GM21360 (cell line): ENCODE data around the gene SNAP47.

Experiments
- ATAC-seq: cut with Tn5 transposase; IDR thresholded peaks from one replicate; pipeline ENCODE4 v1.9.1; 2021; ENCODE audit warnings: mild to moderate bottlenecking, moderate library complexity; ENCODE audit not compliant: unreplicated experiment

The SNAP47 gene

DNA sequence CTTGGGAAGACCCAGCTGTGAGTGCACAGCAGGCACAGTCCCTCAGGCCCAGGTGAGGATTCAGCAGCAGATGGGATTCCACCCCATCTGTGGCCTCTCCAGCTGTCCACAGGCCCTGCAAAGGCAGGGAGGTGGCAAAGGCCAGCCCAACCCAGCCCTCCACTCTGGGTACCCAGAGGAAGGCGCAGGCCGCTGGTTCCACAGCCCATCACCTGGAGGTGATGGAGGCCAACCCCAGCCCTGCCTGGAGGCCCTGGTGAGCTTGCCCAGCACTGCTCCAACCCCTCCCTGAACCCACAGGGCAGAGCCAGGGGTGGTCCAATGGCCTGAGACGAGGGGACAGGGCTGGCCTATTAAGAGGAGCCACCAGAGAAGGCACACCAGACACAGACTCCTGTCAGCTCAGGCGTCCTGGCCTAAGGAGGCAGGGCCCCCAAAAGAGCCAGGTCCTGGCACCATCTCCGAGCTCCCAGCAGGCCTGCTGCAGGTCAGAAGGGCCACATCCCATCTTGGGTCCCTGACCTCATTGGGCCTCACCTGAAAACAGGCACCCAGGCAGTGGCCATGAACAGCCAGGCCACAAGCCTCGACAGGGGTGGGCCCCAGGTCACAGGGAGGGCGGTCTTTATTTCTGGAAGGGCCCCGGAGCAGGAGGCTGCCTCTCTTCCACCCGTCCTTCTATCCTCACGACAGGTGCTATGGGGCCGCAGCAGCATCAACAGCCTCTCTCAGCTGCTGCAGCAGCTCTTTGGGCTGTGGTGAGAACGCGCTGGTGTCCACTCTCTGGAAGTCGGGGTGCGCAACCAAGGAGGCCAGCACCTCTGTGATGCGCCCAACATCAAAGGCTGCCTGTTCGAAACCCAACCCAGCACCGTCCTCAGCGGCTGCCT is 3.3 kb upstream of the SNAP47 start:
- ATAC-seq: no peak

DNA sequence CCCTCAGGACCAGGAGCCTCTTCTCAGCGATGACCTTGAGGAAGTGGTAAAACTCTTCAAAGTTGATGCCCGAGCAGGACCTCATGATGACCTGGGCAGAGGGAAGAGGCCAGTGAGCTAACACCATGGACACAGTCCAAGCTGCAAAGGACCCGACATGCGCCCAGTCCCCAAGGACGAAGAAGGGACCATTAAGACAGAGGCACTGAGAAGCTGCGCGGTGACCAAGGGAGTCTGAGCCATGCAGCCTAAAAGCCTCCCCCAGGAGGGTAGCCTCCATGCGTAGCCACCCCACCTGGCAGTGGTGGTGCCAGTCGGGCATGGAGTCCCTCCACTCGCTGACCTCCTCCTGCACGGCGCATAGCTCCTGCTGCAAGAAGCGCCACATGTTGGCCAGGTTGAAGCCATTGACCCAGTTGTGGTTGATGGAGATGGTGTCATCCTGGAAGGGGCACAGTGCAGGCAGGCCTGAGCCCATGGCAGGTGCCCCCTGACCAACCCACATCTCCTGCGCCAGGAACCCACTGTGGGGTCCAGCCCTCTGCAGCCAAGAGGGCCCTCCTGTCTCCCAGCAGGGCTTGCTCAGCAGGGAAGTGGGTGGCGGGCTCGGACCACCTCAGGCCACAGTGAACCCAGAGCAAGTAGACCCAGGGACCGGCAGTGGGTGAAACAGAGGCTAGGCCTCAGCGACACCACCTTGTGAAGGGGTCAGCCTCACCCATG is 2.5 kb upstream of the SNAP47 start:
- no peak for ATAC-seq

DNA sequence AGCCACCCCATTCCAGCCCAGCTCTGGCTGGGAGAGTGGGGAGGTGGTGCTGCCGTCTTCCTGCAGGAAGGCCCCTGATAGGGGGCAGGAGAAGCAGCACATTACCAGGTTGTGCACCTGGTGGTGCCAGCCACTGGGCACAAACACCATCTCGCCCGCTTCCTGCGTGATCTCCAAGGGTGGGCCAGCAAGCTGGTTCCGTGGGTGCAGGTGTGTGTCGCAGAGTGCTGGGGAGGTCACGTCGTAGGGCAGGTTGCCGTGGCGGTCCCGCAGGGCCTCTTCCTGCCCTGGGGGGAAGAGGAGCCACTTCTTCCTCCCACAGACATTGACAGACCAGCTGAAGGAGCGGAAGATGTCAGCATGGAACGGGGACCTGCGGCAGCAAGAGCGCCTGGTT is 1.9 kb upstream of the SNAP47 start:
- no peak for ATAC-seq

DNA sequence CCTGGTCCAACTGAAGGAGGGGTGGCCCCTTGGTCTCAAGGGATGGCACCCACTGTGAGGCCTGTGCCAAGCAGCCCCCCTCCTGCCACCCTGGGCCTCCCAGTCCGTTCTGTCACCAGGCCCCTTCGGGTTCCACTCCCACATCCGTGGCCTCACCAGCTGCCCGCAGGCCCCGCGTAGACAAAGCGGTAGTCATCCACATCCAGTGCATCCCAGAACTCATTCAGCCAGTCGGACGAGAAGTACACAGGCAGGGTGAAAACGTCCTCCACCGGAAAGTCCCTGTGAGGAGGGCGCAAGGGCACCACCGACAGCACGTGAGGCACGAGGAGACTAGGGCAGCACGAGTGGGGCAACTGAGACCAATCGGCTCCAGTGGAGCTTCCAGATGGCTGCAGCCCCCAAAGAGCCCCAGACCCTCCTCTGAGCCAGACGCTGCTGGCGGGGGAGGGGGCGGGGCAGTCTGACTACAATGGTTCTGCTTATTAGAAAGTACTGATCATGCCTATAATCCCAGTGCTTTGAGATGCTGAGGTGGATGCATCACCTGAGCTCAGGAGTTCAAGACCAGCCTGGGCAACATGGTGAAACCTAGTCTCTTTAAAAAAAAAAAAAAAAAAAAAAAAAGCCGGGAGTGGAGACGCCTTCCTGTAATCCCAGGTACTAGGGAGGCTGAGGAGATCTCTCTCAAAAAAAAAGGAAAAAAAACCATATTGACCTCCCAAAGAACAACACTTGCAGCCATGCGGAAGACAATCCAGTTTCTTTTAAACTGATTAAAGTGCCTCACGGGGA is 1.3 kb upstream of the SNAP47 start:
- no peak for ATAC-seq

DNA sequence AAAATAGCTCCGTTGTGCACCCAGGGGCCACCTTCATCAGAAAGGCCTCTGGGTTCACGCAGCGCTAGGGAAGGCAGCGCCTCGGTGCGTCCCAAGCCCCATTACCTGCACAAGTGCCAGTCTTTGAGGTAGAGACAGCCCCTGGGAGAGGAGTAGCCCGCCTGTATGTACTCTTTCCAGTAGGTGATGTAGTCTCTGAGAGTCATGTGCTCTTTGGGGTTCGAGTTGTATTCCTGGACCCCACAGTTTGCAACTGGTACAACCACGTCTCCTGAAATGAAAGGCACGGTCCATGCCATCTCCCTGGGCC is 734 bp upstream of the SNAP47 start:
- ATAC-seq: no peak

DNA sequence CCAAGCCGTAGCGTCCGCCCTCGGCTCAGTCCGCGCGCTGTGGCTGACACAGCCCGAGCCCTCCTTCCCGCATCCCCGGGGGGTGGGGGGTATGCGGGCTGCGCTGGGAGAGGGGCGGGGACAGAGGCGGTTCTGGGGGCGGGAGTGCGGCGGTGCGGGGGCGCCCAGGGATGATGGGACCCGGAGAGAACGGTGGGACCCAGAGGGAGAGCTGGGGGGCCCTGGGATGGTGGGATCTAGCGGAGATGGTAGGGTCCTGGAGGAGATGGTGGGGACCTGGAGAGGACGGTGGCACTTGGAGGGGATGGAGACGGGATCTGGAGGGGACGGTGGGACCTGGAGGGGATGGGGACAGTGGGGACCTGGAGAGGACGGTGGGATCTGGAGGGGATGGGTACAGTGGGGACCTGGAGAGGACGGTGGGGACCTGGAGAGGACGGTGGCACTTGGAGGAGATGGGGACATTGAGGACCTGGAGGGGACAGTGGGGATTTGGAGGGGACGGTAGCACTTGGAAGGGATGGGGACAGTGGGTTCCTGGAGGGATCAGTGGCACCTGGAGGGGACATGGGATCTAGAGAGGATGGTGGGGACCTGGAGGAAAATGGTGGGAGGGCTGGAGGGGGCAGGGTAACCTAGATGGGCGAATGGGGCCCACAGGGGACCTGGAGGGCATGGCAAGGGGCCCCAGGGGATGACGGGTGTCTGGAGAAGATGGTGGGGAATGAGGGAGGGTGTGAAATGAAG is 477 bp downstream of the SNAP47 start:
- no peak for ATAC-seq

DNA sequence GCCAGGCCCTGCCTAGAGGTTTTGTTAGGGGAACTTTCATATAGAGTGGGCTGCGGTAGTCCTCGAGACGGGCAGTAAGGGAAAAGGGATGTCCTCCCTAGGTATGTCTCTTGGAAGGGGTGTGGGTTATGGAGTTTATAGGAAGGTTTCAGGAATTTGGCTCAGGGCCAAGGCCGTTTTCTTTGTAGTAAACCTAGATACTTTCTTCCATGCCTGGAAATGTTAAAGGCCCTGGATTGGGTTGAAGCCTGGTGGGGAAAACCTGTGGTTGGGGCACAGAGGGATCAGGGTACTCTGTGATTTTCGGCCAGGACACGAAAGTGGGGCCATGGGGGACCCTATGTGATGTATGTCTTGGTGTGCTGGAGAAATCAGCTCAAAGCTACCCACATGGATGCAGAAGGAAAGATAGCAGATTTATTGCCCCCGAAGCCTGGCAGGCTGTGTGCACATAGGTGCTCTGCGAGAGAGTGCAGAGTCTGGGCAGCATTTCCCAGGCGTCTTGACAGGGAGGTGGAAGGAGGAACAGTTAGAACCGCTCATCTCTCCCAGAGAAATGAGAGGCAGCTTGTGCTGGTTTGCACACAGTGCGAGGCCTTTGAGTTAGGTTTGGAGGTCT is 1.7 kb downstream of the SNAP47 start:
- ATAC-seq: no peak

DNA sequence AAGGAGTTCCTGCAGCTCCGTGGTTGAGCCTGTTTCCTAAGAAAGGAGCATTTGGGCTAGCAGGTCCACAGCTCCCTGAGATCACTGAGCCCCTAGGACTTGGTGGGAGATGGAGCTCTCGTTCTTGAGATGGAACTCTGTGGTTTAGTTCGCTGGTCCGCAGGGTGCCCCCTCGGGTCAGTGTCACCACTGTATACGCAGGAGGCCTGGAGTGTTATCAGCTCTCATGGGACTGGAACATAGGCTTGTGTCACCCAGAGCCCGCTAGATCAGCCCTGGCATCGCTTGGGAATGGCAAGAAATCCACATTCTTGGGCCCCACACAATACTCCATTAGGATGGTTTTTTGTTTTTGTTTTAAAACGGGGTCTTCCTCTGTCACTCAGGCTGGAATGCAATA is 3.6 kb downstream of the SNAP47 start:
- no peak for ATAC-seq

DNA sequence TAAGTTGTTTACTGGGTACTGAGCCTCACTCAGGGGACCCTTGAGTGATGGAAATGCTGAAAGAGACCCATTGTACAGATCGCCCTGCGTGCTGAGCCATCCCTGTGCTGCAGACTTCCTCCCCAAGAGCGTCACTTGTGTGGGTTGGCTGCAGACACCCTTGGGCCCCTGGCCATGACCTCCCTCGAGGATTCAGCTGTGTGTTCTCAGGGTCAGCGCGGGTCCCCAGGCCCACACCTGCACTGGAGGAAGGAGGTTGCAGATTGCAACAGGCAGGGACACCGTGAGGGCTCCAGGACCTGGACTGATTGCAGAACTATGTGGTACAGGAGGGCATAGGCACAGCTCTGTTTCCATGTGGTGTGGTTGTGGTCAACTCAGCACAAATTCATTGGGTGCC is 4.4 kb downstream of the SNAP47 start:
- no peak for ATAC-seq

DNA sequence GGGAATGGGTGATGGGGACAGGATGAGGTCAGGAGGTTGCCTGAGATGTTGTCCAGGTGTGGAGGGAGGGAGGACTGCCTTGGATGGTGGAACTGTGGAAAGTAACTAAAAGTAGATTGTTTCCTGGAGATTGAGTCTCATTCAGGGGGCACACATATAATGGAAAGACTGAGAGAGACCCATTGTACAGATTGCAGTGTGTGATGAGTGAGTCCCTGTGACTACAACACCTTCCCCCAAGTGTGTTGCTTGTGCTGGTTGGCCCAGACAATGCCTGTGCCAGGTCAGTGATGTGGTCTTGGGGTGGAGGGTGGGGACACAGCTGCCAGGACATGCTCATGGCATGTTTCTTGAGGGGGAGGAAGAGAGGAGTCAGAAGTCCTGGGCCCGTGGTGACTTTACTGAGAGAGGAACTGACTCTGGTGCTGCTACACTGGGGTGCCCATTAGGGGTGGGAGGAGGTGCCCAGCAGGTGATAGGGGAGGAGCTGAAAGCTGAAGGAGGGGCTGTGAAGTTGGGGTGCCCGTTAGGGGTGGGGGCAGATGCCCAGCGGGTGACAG is 5.2 kb downstream of the SNAP47 start:
- ATAC-seq: no peak

DNA sequence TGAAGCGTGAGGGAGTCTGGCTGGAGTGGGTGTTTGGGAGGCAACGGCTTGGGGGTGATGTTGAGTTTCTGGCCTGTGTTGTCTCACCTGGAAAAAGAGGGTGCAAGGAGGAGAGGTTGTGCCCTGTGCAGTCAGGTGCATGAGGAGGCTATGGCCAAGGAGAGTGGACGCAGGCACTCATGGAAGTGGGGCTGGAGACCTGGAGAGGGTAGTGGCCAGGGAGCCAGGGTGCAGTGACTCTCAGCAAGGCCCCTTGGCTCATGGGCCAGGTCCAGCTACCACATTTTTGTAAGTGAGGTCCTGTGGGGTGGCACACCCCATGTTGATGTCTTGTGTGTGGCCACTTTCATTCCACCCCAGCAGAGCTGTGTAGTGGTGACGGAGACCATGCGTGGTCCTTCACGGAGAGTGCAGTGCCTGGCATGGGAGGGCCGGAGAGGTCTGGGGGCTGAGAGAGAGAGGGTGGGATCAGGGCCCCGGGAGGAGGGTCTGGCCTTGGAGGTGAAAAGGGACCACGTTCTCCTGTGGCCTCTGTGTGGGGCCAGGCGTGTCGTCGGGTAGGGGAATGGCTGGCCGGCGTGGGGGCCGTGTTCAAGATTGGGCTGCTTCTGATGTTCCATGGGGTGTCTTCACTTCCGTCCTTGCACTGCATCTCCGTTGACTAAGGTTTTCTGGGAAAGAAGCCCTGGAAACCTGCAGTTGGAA is 6.1 kb downstream of the SNAP47 start:
- no peak for ATAC-seq

DNA sequence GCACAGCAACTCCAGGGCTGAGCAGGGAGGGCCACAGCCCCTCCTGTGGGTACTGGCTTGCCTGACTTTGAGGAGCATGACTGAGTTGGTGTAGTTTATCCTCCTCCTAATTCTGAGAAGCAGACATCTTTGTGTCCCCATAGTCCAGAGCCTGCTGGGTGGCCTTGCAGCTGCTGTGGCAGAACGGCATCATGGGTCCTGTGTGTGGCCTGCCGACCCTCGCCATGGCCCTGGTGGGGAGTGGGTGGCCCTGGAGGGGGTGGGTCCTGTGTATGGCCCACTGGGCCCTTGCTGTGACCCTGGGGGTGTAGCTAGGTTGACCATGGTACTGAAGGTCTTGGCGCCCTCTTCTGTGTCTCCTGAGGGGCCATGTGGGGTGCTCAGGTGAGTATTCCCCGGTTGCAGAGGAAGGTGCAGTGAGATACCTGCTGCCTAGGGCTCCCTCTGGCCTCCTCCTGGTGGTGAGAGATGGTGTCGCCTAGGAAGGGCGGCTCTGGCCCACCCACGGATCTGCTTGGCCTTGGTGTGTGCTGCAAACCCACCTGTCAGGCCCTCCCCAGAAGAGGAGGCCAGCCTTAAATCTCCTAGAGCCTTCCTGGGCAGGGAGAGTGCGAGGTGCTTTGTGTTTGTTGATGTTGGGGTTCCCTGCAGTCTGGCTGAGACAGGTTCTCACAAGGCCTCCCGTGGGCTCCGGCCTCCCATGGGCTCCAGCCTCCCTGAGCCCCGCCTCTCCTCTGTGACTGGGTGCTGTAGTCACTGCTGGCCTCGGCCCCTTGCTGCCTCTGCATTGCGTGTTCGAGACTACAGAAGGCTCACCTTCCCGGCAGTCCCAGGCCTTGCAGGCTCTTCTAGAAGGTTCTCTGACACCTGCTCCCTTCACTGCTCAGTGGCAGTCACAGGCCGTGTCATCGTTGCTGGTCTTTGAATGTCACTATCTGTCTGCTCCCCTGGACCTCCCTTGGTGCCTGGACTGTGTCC is 7.8 kb downstream of the SNAP47 start:
- ATAC-seq: no peak

DNA sequence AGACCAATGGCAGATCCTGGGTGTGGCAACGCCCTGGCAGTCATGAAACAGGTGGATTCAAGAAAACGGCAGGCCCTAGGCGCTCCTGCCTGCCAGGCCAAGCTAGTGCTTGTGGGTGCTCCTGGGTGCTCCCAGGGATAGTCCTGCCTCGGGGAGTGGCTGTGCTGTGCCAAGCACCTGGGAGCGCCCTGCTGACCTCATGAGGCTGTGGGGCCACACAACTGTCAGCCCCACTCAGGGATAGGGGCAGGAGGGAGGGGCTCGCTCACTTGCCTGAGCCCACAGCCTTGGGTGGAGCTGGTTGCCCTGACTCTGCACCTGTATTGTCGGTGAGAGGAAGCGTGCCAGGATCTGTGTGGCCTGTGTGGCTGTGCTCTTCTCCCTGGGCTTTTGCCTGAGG is 9.4 kb downstream of the SNAP47 start:
- no peak for ATAC-seq

DNA sequence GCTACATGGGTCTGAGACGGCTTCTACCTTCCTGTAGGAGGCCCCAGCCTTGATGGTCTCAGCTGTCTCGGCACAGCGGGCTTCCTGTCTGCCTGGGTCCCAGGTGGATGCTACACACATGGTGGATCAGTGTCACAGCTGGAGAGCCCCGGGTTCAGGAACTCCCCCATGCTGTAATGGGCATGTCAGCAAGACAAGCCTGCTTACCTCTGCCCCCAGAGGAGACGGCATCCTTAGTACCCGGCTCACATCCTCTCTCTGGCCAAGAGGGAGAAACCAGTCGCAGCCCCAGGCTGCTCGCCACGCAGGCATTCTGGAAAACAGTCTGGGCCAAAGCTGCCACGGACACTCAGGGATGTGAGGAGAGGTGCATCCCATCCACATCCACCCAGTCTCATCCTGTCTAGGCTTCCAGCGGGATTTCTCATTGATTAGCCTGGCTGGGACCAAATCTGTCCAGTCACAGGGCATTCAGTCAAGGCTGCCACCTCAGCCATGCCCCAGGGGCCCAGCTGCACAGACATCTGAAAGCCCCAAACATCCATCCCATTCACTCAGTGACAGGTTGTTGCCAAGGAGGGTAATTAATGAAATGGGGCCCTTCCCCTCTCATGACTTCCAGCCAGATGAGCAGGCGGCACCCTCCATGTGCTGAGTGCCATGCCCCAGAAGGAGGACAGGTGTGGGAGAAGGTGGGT is 10.5 kb downstream of the SNAP47 start:
- no peak for ATAC-seq

DNA sequence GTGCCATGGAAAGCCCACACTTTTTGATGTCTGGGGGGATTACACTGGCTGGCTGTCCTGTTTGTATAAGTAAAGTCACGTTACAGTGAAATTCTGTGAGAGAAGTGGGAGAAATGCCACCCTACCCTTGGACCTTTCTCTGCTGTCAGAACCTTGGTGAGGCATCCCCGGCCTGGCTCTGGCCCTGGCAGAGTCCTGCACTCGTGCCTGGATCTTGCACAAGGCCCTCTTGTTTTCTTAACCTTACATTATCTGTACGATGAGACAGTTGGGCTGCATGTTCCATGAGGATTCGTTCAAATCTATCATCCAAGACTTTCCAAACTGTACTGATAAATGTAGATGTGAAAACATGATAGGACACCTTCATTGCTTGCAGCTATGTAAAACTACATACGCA is 11.4 kb downstream of the SNAP47 start:
- ATAC-seq: no peak

DNA sequence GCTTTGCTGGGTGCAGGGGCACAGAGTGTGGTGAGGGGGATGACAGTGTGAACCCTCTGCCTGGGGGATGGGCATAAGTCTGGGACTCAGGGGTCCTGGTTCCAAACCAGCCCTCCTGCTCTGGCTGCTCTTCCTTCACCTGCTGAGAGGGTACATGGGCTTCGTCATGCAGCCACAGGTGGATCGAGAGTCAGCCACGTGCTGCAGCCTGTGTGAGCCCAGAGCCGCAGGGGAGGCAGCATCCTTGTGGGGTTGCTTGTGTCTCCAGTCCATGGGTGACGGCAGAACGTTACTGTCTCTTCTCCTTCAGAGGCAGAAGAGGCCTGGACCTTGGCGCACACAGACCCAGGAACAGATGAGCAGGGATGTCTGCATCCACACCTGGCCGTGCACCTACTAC is 12.1 kb downstream of the SNAP47 start:
- ATAC-seq: no peak

DNA sequence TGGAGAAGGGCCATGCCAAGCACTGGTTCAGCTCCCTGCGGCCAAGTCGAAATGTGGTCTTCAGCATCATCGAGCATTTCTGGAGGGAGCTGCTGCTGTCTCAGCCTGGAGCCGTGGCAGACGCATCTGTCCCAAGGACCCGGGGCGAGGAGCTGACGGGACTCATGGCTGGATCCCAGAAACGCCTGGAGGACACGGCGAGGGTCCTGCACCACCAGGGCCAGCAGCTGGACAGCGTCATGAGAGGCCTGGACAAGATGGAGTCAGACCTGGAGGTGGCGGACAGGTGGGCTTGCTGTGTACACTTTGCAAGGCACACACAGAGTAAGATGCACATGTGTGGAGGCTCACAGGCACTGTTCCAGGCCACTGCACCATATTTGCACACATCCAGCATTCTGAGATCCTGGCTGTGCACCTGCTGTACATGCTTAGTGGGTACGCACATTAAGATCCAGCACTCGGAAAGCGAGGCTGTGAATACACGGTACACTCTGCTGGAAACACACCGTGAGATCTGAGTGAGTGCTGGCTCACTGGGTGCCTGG is 12.8 kb downstream of the SNAP47 start:
- ATAC-seq: no peak
